GM10847 (cell line): ENCODE results near the gene ABHD17A.

Experiments
- POLR2A ChIP-seq: IDR thresholded peaks from 2 replicates; pipeline ENCODE4 v1.6.1; 2011; ENCODE audit not compliant: insufficient read length; ENCODE audit errors: extremely low read depth

Gene ABHD17A

GRCh38 chr19:1841209-1841924 lies 43.9 kb downstream of the ABHD17A start:
- no peak for TF ChIP-seq POLR2A

GRCh38 chr19:1840541-1841115 lies 44.7 kb downstream of the ABHD17A start:
- TF ChIP-seq POLR2A, result no peak

- no peak for TF ChIP-seq POLR2A
Measured at GRCh38 chr19:1839658-1840540, 45.4 kb downstream of the ABHD17A start.

- no peak for TF ChIP-seq POLR2A
Measured at GRCh38 chr19:1837625-1838105, 47.6 kb downstream of the ABHD17A start.

- no peak for TF ChIP-seq POLR2A
Measured at GRCh38 chr19:1837222-1837565, 48.1 kb downstream of the ABHD17A start.

- TF ChIP-seq POLR2A, result no peak
Measured at GRCh38 chr19:1836458-1837221, 48.7 kb downstream of the ABHD17A start.

GRCh38 chr19:1833540-1833939 lies 51.8 kb downstream of the ABHD17A start:
- no peak for TF ChIP-seq POLR2A

GRCh38 chr19:1832046-1832663 lies 53.1 kb downstream of the ABHD17A start:
- no peak for TF ChIP-seq POLR2A

- no peak for TF ChIP-seq POLR2A
Measured at GRCh38 chr19:1830978-1831377, 54.3 kb downstream of the ABHD17A start.

GRCh38 chr19:1830568-1830967 lies 54.7 kb downstream of the ABHD17A start:
- no peak for TF ChIP-seq POLR2A

GRCh38 chr19:1829958-1830357 lies 55.3 kb downstream of the ABHD17A start:
- TF ChIP-seq POLR2A, result no peak

- no peak for TF ChIP-seq POLR2A
Measured at GRCh38 chr19:1828279-1829238, 56.7 kb downstream of the ABHD17A start.

- no peak for TF ChIP-seq POLR2A
Measured at GRCh38 chr19:1827566-1828278, 57.6 kb downstream of the ABHD17A start.
